Raji (cell line): ENCODE results near the gene TM9SF4.

Experiments used
- POLR2A ChIP-seq: IDR thresholded peaks from 2 replicates; pipeline ENCODE4 v1.6.1; 2011; ENCODE audit warnings: low read depth, low read length, control low read depth; ENCODE audit not compliant: insufficient read depth

TM9SF4 gene

DNA sequence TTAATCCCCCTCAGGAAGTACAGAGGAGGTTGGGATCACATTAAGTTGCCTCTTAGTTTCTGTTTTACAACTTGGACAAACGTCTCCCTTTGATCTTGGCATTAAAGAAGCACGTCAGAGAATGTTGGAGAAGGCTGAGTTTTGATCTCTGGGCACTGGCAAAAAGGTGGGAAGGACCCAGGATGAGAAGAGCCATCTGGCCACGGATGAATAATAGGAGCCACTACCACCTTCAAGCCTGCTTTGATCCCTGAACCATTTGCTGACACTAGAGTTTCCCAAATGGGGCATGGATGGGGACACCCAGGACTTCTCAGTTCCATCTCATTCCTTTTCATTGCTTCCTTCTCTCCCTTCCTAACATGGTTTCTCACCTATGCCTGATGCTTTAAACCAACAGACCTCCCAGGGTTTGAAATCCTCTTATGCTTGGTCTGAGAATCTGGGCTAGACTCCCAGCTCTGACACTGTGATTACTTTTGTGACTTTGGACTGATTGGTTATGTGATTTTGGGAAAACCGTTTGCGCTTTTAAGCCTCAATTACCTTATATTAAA is 5.8 kb downstream of the TM9SF4 start:
- TF ChIP-seq POLR2A, result no peak

DNA sequence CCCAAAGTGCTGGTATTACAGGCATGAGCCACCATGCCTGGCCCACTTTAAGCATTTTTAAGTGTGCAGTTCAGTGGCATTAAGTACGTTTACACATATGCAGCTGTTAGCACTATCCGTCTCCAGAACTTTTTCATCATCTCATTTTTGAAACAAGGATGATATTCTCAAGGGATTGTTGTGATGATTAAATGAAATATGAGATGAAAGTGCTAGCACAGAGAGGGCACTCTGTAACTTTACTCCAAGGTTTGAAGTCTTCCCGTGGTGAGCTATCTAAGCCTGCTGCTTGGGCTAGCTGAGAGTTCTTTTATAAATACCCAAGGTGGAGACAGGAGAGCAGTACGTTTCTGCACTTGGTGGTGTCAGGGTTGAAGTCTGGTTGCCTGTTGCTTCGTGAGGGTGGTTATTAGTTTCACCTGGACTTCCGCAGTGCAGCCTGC is 6.6 kb downstream of the TM9SF4 start:
- TF ChIP-seq POLR2A, result no peak

DNA sequence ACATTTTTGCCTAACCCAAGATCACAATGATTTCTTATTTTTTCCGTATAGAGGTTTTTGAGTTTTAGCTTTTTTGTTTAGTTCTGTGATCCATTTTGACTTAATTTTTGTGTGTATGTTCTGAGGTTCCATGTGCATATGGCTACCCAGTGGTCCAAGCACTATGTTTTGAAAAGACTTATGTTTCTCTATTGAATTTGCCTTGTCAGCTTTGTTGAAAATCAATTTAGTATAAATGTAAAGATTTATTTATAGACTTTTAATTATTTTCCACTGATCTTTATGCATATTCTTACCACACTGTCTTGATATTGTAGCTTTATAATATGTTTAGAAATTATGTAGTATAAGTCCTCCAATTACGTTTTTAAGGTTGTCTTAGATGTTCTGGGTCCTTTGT is 10.2 kb downstream of the TM9SF4 start:
- TF ChIP-seq POLR2A, result no peak

DNA sequence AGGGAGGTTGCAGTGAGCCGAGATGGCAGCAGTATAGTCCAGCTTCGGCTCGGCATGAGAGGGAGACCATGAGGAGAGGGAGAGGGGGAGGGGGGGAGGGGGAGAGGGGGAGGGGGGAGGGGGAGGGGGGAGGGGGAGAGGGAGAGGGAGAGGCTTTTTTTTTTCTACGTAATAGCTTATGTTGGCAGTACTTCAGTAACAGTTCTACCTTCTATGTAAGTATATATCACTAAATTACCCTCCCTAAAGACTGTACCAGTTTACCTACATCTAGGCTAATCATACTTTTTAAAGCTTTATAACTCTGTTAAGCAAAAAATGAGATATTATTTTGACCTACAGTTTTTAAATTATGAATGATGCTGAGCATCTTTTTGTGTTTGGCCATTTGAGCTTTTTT is 13.6 kb downstream of the TM9SF4 start:
- TF ChIP-seq POLR2A, result no peak

DNA sequence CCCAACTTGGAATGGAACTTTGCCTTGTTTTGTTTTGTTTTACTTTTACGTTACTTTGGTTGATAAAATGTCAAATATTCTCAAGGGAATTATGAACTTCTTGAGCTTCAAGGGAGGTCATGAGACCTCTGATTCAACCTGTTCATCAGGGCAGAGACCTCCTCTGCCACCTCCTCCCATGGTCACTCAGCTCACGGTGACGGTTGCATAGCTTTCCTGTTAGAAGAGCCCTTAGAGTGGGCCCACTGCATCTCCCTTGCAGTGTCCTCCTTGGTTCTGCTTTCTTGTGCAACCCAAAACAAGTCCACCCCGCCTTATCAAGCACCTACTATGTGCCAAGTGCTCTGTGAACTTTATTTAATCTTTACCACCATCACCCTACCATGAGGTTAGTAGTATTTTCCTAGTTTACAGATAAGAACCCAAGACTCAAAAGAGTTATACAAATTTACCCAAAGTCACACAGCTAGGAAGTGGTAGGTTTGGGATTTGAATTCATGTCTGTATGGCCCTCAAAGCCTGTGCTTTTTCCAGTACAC is 15.5 kb downstream of the TM9SF4 start:
- no peak for TF ChIP-seq POLR2A

DNA sequence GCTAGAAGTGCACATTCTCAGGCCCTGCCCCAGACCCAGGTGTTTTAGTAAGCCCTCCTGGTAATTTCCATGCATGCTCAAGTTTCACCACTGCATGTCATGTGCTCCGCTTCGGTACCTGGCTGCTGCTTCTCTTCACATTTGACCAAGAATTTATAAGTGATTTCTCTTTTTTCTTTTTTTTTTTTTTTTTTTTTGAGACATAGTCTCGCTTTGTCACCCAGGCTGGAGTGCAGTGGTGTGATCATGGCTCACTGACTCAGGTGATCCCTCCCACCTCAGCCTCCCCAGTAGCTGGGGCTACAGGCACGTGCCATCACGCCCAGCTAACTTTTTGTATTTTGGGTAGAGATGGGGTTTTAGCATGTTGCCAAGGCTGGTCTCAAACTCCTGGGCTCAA is 16.0 kb downstream of the TM9SF4 start:
- no peak for TF ChIP-seq POLR2A

DNA sequence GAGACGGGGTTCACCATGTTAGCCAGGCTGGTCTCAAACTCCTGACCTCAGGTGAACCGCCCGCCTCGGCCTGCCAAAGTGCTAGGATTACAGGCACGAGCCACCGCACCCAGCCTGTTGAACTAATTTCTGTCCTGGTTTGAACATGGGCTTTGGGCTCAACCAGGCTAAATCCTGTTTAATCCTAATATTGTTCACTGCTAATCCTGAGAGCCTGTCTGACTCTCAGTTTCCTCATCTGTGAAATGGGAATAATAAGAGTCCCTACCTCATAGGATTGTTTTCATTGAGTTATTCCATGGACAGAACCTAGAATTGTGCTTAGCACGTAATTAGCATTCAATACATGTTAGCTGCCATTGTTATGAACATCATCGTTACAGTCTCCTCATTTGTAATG is 17.4 kb downstream of the TM9SF4 start:
- TF ChIP-seq POLR2A, result no peak

DNA sequence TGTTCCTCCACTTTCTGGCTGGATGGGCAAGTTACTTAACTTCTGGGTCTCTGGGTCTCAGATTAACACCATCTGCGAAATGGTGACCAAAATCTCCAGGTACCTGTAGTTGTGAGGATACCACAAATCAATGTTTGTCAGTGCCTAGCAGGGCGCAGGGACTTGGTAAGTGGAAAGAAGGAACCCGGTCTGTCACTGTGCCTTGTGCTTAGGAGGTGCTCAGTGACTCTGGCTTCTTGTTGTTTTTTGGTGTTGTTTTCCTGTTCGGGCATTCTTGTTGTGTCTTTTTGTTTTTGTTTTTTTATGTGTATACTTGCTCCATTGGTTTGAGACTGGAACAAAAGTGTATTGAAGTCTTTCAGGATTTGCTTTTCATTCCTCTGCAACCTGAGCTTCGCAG is 17.8 kb downstream of the TM9SF4 start:
- TF ChIP-seq POLR2A, result no peak

DNA sequence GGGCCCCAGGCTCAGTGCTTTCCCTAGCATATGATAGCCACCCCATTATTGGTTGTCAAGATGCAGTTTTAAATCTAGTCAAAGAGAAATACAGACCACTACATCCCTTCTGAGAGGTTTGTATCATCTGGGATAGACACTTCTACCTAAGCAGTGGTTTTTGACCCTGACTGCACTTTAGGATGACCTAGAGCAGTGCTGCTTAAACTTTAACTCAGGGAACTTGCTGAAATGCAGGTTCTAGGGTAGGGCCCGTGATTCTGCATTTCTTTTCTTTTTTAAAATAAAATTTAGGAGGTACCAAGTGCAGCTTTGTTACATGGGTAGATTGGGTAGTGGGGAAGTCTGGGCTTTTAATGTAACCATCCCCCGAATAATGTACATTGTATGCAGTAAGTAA is 18.7 kb downstream of the TM9SF4 start:
- no peak for TF ChIP-seq POLR2A

DNA sequence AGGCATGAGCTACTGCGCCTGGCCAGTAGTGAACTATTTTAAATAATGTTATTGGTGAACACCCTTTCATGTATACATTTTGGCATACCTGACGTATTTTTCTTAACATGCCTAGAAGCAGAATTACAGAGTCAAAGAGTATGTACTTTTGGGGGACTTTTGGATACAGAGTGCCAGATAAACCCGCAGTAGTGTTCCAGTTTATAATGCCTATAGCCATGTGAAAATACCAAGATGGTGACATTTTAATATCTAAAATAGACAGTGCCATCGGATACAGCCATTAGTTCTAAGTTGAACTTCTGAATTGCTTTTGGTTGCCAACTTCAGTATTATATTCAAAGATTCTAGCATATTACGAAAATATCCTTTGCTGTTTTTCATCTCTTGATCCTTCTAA is 20.3 kb downstream of the TM9SF4 start:
- no peak for TF ChIP-seq POLR2A

DNA sequence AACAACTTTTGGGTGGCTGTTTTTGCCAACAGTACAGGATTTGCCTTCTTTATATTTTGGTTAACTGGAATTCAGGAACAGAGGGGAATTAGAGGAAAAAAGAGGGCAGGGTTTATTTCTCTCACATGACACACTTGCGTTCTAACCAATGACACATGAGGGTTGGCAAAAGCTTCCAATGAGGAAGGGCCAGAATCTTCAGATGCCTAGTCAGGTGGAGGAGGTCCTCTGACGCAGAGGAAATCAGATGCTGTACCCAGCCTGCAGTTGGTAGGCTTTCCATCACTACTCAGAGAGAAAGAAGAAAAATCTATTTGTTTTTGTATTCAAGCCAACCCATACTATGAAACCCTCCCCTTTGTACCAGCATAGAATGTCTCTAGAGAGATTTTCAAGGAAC is 20.8 kb downstream of the TM9SF4 start:
- TF ChIP-seq POLR2A, result no peak

DNA sequence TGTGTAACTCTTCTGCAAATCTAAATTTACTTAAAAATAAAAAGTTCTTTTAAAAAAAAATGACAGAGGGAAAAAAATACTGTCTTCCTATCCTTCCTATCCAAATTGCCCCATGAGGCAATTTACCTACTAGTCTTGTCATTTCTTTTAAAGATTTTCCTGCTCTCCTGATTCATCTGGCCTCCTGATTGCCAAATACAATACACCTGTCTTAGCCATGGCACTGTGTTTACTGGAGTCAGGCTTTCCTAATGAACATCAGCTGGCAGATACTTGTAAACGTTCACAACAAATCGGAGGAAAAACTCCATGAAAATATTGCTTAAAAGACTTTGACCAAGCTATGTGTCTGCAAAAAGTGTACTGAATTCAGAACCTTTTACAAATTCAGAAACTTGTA is 21.5 kb downstream of the TM9SF4 start:
- TF ChIP-seq POLR2A, result no peak

DNA sequence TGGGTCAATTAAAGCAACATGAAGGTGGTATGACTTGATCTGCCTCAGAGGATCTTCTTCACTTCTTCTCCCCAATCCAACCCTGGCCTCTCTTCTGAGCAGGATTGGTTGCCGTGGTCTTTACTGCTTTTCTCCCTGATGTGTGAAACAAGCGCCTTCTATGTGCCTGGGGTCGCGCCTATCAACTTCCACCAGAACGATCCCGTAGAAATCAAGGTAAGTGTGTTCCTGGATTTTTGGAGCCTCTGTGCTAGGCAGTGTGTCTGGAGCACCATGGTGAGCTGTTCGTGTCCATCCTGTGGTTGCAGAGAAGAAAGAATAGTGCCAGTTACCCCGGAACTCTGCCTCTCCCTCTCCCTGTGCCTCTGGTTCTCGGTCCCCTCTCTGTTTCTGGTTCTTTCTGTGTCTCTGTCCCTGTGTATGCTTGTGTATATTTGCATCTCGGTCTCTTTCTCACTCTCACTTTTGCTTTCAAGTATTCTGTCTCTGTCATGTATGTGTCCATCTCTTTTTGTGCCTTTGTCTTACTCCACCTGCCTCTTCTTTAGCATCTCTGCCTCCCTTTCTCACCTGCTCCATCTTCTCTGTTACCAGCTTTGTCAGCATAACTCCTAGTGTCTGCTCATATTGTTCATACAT is 23.5 kb downstream of the TM9SF4 start:
- TF ChIP-seq POLR2A, result no peak

DNA sequence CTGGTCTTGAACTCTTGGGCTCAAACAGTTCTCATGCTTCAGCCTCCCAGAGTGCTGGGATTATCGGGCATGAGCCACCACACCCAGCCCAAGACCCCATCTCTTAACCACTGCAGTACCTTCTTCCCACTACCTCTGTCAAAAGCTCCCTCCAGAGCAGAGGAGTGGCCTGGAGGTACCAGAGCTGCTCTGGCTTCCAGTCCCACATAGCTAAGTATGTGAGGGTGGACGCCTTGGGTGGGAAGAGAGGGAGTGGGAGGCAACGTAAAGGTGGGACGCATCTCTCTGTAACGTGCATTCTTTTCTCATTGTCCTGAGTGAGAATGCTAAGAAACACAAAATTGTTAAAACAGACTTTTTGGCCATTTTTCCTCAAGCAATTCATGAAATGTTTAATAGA is 24.5 kb downstream of the TM9SF4 start:
- no peak for TF ChIP-seq POLR2A

DNA sequence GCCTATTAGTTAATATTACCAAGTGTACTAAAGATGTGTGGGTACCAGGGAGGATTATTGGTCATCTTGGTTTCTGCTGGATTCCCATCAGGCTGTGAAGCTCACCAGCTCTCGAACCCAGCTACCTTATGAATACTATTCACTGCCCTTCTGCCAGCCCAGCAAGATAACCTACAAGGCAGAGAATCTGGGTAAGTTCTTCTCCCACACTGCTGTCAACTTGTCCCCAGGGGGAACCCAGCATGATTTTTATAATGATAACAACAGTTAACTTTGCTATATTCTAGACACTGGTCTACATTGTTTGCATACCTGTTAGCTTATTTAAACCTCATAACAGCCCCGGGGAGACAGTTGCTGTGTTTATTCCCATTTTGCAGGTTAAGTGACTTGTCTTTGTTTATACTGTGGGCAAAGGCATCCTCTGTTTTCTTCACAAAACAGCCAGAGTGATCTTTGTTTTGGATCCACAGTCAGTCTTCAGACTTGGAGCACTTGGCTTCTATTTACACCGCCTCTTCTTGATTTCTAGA is 26.5 kb downstream of the TM9SF4 start:
- no peak for TF ChIP-seq POLR2A

DNA sequence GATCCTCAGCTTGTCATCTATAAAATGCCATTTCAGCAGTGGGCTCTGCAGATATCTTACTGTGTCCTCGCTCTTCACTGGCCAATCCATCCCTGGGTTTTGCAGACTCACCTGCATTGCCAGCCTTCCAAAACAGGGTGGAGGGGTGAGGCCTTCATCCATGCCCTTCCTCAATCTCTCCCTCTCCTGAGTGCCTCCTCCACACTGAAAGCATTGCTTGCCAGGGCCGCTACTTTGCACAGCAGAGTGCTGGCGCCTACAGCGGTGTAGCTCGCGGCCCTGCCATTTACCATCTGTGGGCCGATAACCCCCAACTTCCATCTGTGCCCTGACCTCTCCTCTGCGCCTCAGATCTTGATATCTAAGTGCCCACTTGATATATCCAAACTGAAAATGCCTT is 29.4 kb downstream of the TM9SF4 start:
- TF ChIP-seq POLR2A, result no peak

DNA sequence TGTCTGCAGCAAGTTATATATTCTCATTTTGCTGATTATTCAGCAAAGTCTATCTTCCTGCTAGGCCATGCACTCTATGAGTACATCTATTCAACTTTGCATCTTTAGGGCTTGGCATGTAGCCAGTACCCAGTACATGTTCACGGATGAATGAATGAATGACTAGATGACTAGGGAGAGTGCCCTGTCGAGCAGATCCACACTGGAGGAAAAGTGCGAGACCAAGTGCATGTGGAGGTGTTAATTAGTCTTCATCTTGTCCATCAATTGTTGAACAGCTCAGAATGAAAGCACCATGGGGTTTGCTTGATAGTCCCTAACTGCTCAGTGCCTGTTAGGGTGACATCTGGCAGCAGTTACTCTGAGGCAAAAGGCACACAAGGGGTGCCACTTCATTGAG is 30.4 kb downstream of the TM9SF4 start:
- no peak for TF ChIP-seq POLR2A
